GM10248 (cell line): ENCODE data around the gene MYCN.
"Not testable (repeated sequence)": the region's sequence is repeated elsewhere in the genome, so short reads cannot be mapped to it uniquely, and the experiment has no call there.

Experiments
- CTCF ChIA-PET: fragments of 300-600 bp; sonication (Branson Sonifier 250); formaldehyde crosslinking; extraction: SDS; loops from one replicate; lab custom pipeline; 2021; ENCODE audit warnings: antibody characterized with exemption; lab: Yijun Ruan, JAX
- POLR2A ChIA-PET: fragments of 350-650 bp; sonication (Branson Sonifier 250); formaldehyde crosslinking; extraction: SDS; loops from one replicate; lab custom pipeline; 2020; ENCODE audit warnings: antibody characterized with exemption; lab: Yijun Ruan, JAX
- DNase-seq: peaks from one replicate; pipeline ENCODE4 v3.0.0; 2012; ENCODE audit errors: extremely low spot score
- CTCF ChIP-seq: IDR thresholded peaks from 2 replicates; pipeline ENCODE4 v1.5.1; 2012; ENCODE audit warnings: mild to moderate bottlenecking, low read depth; ENCODE audit errors: extremely low read depth, missing control alignments, control extremely low read depth

The MYCN gene

GRCh38 chr2:15901095-15901807 is 39.1 kb upstream of the MYCN start:
- no peak for DNase-seq
- TF ChIP-seq CTCF, result no peak
- ChIA-PET CTCF (interaction anchor here (0.8 kb wide), 1 partner anchor 10 kb away, joined by 3 read pairs; no protein-coding TSS in a partner anchor), POLR2A (no interaction called here)

GRCh38 chr2:15901808-15902130 is 38.6 kb upstream of the MYCN start:
- CTCF ChIA-PET, result interaction anchor here (0.8 kb wide), 1 partner anchor 9 kb away, joined by 3 read pairs; no protein-coding TSS in a partner anchor
- POLR2A ChIA-PET, result no interaction called here
- DNase-seq, result no peak
- TF ChIP-seq CTCF, result no peak

GRCh38 chr2:15903910-15904309 is 36.4 kb upstream of the MYCN start:
- CTCF ChIA-PET, result not testable (repeated sequence)

GRCh38 chr2:15905267-15905645 is 35.1 kb upstream of the MYCN start:
- CTCF ChIA-PET, result no interaction called here
- POLR2A ChIA-PET, result no interaction called here
- no peak for DNase-seq
- no peak for TF ChIP-seq CTCF

More at GRCh38 chr2:15903910-15904309, 36.4 kb upstream of the MYCN start:
- DNase-seq, POLR2A ChIA-PET: not testable (repeated sequence)

- no peak for DNase-seq
- POLR2A ChIA-PET, result no interaction called here
- CTCF ChIA-PET, result no interaction called here
- no peak for TF ChIP-seq CTCF
These were observed 34.3 kb upstream of the MYCN start for GRCh38 chr2:15905986-15906491.

GRCh38 chr2:15906778-15907177 is 33.6 kb upstream of the MYCN start:
- CTCF ChIA-PET, result no interaction called here
- TF ChIP-seq CTCF, result no peak
- POLR2A ChIA-PET, result no interaction called here
- no peak for DNase-seq

- CTCF ChIA-PET, result no interaction called here
- POLR2A ChIA-PET, result no interaction called here
- DNase-seq, result no peak
- no peak for TF ChIP-seq CTCF
These were observed 32.7 kb upstream of the MYCN start for GRCh38 chr2:15907461-15908324.
